ENCODE data around the gene NCAPH2. TPM values are rescaled to one million over a fixed set of nuclear protein-coding genes. Genes with fewer than 3 reads are reported as not detected.

NCAPH2 gene
- total and polyA plus RNA-seq, 12 donors, result 13.8 to 90.5 (median 32.6) TPM

DNA sequence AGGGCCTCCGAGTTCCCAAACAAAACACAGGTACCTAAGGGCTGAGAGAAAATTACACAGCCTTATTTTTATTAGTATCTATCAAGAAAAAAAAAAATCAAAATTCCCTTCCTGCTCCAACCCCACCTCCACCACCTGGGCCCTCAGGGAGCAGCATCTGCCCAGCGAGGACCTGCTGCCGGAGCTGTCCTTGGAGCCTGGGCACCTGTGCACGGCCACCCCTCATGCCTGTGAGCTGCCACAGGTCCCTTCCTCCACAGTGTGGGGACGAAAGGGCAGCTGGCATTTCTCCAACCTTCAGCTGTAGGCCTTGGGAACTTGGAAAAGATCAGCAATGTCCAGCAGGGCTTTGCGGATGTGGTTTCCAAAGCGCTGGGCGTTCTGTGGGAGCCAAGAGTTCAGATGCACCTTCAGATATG is 61.0 kb downstream of the NCAPH2 start:
- Histone ChIP-seq H3K4me3 (no peak overlapping the region), H3K4me1 (replicated peaks in 1 of 2) (no peaks in the 10 kb centered on the region), H3K27me3 (no peaks in the 10 kb centered on the region), H3K36me3 (replicated peaks in 1 of 2) (peaks cover 0 to 11% of the 10 kb centered on the region in 2 donors), H3K9me3 (replicated peaks in 1 of 3) (no peaks in the 10 kb centered on the region), H3K27ac (no peak overlapping the region)
- peak in 3 of 7 donors; percentile 15 to 23 (median 15) for DNase-seq
- 83 to 100% (median 84%) methylated on average over 4 to 8 of the region's 8 CpGs for WGBS, 4 donors
- intact Hi-C loops (cut with DNase I), result no loop called here
- TF ChIP-seq, protein P1, sequence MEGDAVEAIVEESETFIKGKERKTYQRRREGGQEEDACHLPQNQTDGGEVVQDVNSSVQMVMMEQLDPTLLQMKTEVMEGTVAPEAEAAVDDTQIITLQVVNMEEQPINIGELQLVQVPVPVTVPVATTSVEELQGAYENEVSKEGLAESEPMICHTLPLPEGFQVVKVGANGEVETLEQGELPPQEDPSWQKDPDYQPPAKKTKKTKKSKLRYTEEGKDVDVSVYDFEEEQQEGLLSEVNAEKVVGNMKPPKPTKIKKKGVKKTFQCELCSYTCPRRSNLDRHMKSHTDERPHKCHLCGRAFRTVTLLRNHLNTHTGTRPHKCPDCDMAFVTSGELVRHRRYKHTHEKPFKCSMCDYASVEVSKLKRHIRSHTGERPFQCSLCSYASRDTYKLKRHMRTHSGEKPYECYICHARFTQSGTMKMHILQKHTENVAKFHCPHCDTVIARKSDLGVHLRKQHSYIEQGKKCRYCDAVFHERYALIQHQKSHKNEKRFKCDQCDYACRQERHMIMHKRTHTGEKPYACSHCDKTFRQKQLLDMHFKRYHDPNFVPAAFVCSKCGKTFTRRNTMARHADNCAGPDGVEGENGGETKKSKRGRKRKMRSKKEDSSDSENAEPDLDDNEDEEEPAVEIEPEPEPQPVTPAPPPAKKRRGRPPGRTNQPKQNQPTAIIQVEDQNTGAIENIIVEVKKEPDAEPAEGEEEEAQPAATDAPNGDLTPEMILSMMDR (IDR thresholded peaks at IDR 0.05), result no peak
- no peak for TF ChIP-seq POLR2A (IDR thresholded peaks at IDR 0.05)

DNA sequence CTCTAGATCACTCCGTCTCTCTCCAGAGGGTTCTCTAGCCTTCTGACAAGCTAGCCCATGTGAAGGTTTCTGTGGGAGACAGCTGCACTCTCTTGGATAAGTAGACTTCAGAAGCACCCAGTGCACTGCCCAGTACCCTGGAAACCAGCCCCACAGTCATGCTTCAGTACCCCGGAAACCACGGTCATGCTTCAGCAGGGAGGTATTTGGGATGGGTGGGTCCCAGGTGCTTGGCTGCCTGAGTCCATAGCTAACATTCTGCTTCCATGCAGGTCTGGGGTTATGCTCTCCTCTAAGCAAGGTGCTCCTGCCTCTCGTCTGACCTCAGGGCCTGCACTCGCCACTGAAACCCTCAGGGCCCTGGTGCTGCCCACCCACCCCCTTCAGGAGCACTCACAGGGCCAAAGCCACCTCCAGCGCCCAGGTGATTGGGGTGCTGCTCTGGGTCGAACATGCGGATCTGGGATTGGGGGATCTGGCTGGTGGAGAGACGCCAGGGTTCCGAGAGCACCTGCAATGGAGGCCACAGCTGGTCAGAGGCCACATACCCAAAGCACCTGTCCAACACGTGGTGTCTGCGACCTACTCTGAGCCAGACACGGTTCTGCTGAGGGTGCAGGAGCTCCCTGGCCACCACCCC is 62.0 kb downstream of the NCAPH2 start:
- H3K27me3 ChIP-seq, result no peaks in the 10 kb centered on the region
- H3K36me3 ChIP-seq (replicated peaks in 1 of 2), result peaks cover 0 to 11% of the 10 kb centered on the region in 2 donors
- H3K4me1 ChIP-seq (replicated peaks in 1 of 2), result no peaks in the 10 kb centered on the region
- no peak overlapping the region for H3K4me3 ChIP-seq
- H3K9me3 ChIP-seq (replicated peaks in 1 of 3), result no peaks in the 10 kb centered on the region
- H3K27ac ChIP-seq, result no peak overlapping the region
- intact Hi-C loops (cut with DNase I), result no loop called here
- DNase-seq, result peak in 2 of 7 donors; percentile 3 to 11
- WGBS, 4 donors, result 85 to 93% (median 90%) methylated on average over 3 to 13 of the region's 13 CpGs
- TF ChIP-seq POLR2A (IDR thresholded peaks at IDR 0.05), result no peak
- TF ChIP-seq, protein P1 (IDR thresholded peaks at IDR 0.05), result no peak

DNA sequence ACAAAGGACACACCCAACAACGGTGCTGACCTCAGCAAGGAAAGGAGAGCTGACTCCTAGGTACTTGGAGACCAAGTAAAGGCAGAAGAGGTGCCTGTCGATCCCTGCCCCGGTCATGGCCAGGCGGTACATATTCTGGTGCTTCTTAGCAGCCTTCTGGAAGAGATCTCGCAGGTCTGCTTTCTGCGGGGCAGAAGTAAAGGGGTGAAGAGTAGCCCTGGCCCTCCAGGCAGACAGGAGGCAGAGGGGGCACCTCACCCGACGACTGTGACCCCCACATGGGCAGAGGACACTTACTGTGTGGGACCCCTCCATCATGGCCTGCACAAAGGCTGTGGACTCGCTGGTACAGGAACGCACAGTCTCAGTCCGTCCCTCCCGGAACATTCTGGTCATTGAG is 62.8 kb downstream of the NCAPH2 start:
- Histone ChIP-seq H3K36me3 (replicated peaks in 1 of 2) (peaks cover 0 to 11% of the 10 kb centered on the region in 2 donors), H3K4me3 (no peak overlapping the region), H3K4me1 (replicated peaks in 1 of 2) (no peaks in the 10 kb centered on the region), H3K27me3 (no peaks in the 10 kb centered on the region), H3K9me3 (replicated peaks in 1 of 3) (no peaks in the 10 kb centered on the region), H3K27ac (no peak overlapping the region)
- WGBS, 4 donors, result 90 to 100% (median 92%) methylated on average over 1 to 12 of the region's 12 CpGs
- intact Hi-C loops (cut with DNase I), result no loop called here
- DNase-seq, result peak in 1 of 7 donors; percentile 7
- TF ChIP-seq POLR2A (IDR thresholded peaks at IDR 0.05), result no peak
- TF ChIP-seq, protein P1 (IDR thresholded peaks at IDR 0.05), result no peak

DNA sequence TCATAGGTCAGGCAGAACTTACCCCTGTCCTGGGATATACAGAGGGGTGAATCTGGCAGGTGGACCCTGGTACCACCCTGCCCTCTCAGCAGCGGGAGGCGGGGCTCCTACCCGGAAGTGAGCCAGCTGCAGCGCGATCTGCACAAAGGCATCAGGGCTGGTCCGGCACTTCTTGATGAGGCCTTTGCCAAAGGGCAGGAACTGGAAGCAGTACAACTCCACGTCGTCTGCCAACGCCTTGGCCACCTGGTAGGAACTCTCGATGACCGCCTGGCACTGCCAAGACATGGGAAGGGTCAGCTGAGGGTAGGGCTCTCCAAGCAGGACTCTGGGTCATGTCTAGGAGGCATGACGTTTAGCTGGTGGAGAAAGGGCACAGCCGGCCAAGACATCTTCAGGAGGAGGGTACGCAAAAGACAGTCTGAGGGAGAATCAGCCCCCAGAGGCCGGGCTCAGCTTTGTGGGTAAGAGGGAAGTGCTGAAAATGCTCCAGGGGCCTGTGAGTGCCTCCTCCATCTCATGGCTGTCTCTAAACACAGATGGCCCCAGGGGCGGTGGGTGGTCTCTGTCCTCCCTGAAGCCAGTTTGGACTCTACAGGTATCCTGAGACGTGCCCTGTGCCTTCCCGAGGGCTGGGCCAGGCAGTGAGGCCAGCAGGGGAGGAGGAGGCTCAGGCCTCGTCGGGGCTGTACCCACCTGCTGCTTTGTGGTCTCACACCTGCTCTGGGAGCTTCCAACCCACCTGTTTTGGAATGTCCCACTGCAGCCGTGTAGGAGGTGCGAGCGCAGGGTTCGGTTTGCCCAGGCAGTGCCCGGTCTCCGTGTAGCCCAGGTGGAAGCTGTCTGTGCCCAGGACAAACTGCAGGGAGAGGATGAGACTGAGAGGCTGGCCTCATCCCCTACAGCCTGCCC is 63.5 kb downstream of the NCAPH2 start:
- intact Hi-C loops (cut with DNase I), result no loop called here
- H3K27ac ChIP-seq, result no peak overlapping the region
- whole genome bisulfite sequencing, 4 donors, result 88 to 96% (median 92%) methylated on average over 7 to 26 of the region's 26 CpGs
- peaks cover 0 to 11% of the 10 kb centered on the region in 2 donors for H3K36me3 ChIP-seq (replicated peaks in 1 of 2)
- H3K9me3 ChIP-seq (replicated peaks in 1 of 3), result no peaks in the 10 kb centered on the region
- H3K4me1 ChIP-seq (replicated peaks in 1 of 2), result no peaks in the 10 kb centered on the region
- H3K4me3 ChIP-seq, result no peak overlapping the region
- H3K27me3 ChIP-seq, result no peaks in the 10 kb centered on the region
- peak in 1 of 7 donors; percentile 6 for DNase-seq
- TF ChIP-seq, protein P1 (IDR thresholded peaks at IDR 0.05), result no peak
